ENCODE results near the gene TMEM221.

DNA sequence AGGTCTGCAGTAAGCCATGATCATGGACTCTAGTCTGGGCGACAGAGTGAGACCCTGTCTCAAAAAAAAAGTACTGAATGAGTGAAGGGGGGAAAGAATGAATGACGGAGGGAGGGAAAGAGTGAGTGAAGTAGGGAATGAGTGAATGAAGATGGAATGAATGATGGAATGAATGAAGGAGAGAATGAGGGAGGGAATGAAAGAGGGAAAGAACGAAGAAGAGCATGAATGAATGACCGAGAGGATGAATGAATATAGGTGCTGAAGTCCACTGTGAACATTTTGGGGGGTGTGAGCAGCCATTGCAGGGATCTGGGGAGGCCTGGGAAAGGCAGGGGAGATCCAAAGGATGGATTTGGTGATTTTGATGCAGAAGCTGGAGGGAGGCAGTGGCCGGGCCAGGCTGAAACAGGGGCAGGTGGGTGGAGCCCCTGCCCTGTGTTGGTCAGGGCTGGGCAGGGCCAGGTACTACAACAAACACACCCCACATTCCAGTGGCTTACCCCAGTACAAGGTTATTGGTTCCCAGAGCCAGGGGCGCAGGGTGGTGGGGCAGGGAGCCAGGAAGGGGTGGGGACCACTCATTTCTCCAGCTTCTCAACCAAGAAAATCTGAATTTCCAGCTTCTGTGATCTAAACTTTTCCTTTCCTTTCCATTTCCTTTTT, 36.2 kb upstream of the TMEM221 start:
- TF ChIP-seq ZFP30 (CRISPR knock-in tag; IDR thresholded peaks at IDR 0.05) (no peak), ZFP3 (CRISPR knock-in tag; IDR thresholded peaks at IDR 0.05) (no peak), ARNTL (CRISPR knock-in tag; IDR thresholded peaks at IDR 0.05; ENCODE audit: borderline replicate concordance, low read depth) (no peak), ZNF565 (CRISPR knock-in tag; conservative IDR thresholded peaks at IDR 0.05; ENCODE audit: low read depth) (no peak), ZNF70 (CRISPR knock-in tag; IDR thresholded peaks at IDR 0.05) (no peak), GLIS3 (CRISPR knock-in tag; IDR thresholded peaks at IDR 0.05) (no peak), PPARA (CRISPR knock-in tag; IDR thresholded peaks at IDR 0.05; ENCODE audit: borderline replicate concordance) (no peak), ZC3H10 (CRISPR knock-in tag; IDR thresholded peaks at IDR 0.05) (no peak), RARB (CRISPR knock-in tag; IDR thresholded peaks at IDR 0.05) (no peak)
- TF ChIP-seq, protein P1, sequence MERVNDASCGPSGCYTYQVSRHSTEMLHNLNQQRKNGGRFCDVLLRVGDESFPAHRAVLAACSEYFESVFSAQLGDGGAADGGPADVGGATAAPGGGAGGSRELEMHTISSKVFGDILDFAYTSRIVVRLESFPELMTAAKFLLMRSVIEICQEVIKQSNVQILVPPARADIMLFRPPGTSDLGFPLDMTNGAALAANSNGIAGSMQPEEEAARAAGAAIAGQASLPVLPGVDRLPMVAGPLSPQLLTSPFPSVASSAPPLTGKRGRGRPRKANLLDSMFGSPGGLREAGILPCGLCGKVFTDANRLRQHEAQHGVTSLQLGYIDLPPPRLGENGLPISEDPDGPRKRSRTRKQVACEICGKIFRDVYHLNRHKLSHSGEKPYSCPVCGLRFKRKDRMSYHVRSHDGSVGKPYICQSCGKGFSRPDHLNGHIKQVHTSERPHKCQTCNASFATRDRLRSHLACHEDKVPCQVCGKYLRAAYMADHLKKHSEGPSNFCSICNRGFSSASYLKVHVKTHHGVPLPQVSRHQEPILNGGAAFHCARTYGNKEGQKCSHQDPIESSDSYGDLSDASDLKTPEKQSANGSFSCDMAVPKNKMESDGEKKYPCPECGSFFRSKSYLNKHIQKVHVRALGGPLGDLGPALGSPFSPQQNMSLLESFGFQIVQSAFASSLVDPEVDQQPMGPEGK (CRISPR knock-in tag; IDR thresholded peaks at IDR 0.05; ENCODE audit: borderline replicate concordance), result no peak
- TF ChIP-seq, protein P2, sequence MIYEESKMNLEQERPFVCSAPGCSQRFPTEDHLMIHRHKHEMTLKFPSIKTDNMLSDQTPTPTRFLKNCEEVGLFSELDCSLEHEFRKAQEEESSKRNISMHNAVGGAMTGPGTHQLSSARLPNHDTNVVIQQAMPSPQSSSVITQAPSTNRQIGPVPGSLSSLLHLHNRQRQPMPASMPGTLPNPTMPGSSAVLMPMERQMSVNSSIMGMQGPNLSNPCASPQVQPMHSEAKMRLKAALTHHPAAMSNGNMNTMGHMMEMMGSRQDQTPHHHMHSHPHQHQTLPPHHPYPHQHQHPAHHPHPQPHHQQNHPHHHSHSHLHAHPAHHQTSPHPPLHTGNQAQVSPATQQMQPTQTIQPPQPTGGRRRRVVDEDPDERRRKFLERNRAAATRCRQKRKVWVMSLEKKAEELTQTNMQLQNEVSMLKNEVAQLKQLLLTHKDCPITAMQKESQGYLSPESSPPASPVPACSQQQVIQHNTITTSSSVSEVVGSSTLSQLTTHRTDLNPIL (CRISPR knock-in tag; IDR thresholded peaks at IDR 0.05; ENCODE audit: low read depth), result no peak

Measured in SK-N-SH treated with all-trans-retinoic acid at 6 μM for 48 hours (cell line).